ENCODE results near the gene TMEM244. TPM values are rescaled to one million over a fixed set of nuclear protein-coding genes. Genes with fewer than 3 reads are reported as not detected.

Gene TMEM244
- not detected for total RNA-seq

GRCh38 chr6:129860908-129861665 is at the start of gene TMEM244:
TSS of gene TMEM244 (minus strand) at chr6:129861315. CDS start at chr6:129861188, 127 bp downstream.
- DNase-seq (no peak), ATAC-seq (replicated peaks in 1 of 2) (peak; percentile 56 to 79)
- Mint-ChIP-seq H3K4me3 (peak within 1 kb of the TSS; percentile 55 to 75), H3K4me1 (ENCODE audit: low read depth) (peaks cover 17% of the 10 kb centered on the region), H3K27ac (peak within 1 kb of the TSS; percentile 87), H3K9me3 (peaks cover 0 to 1% of the 10 kb centered on the region in 2 donors), H3K27me3 (ENCODE audit: low read depth) (no peaks in the 10 kb centered on the region), H3K36me3 (ENCODE audit: insufficient read depth in 2 of 2) (no peaks in the 10 kb centered on the region)

- Mint-ChIP-seq H3K4me3 (no peak overlapping the region), H3K9me3 (no peaks in the 10 kb centered on the region), H3K27ac (no peak overlapping the region), H3K27me3 (ENCODE audit: low read depth) (no peaks in the 10 kb centered on the region), H3K36me3 (ENCODE audit: insufficient read depth in 2 of 2) (no peaks in the 10 kb centered on the region), H3K4me1 (ENCODE audit: low read depth) (peaks cover 12% of the 10 kb centered on the region)
- DNase-seq, result no peak
- ATAC-seq (replicated peaks in 1 of 2), result peak; percentile 72 to 90
These were observed 47.7 kb upstream of the TMEM244 start for GRCh38 chr6:129908858-129909257.

- Mint-ChIP-seq H3K4me1 (ENCODE audit: low read depth) (peaks cover 12% of the 10 kb centered on the region), H3K27me3 (ENCODE audit: low read depth) (no peaks in the 10 kb centered on the region), H3K4me3 (no peak overlapping the region), H3K9me3 (no peaks in the 10 kb centered on the region), H3K27ac (no peak overlapping the region), H3K36me3 (ENCODE audit: insufficient read depth in 2 of 2) (no peaks in the 10 kb centered on the region)
- DNase-seq (no peak), ATAC-seq (replicated peaks in 1 of 2) (no peak)
These were observed 47.2 kb upstream of the TMEM244 start for GRCh38 chr6:129908356-129908755.

GRCh38 chr6:129906515-129907077 is 45.5 kb upstream of the TMEM244 start:
- no peaks in the 10 kb centered on the region for H3K36me3 Mint-ChIP-seq (ENCODE audit: insufficient read depth in 2 of 2)

GRCh38 chr6:129903082-129903481 is 42.0 kb upstream of the TMEM244 start:
- H3K9me3 Mint-ChIP-seq, result no peaks in the 10 kb centered on the region
- DNase-seq, result no peak
- H3K4me3 Mint-ChIP-seq, result no peak overlapping the region

More at GRCh38 chr6:129906515-129907077, 45.5 kb upstream of the TMEM244 start:
- Mint-ChIP-seq H3K27me3 (ENCODE audit: low read depth) (no peaks in the 10 kb centered on the region), H3K4me1 (ENCODE audit: low read depth) (peaks cover 12% of the 10 kb centered on the region), H3K4me3 (no peak overlapping the region), H3K27ac (no peak overlapping the region), H3K9me3 (no peaks in the 10 kb centered on the region)
- ATAC-seq (replicated peaks in 1 of 2), result no peak
- no peak for DNase-seq

GRCh38 chr6:129902681-129903080 is 41.6 kb upstream of the TMEM244 start:
- H3K36me3 Mint-ChIP-seq (ENCODE audit: insufficient read depth in 2 of 2), result no peaks in the 10 kb centered on the region
- ATAC-seq (replicated peaks in 1 of 2), result no peak
- no peaks in the 10 kb centered on the region for H3K27me3 Mint-ChIP-seq (ENCODE audit: low read depth)
- H3K27ac Mint-ChIP-seq, result peak overlapping the region; percentile 71
- H3K4me1 Mint-ChIP-seq (ENCODE audit: low read depth), result peaks cover 5% of the 10 kb centered on the region
- DNase-seq, result no peak
- no peak overlapping the region for H3K4me3 Mint-ChIP-seq
- no peaks in the 10 kb centered on the region for H3K9me3 Mint-ChIP-seq

More at GRCh38 chr6:129903082-129903481, 42.0 kb upstream of the TMEM244 start:
- no peaks in the 10 kb centered on the region for H3K36me3 Mint-ChIP-seq (ENCODE audit: insufficient read depth in 2 of 2)
- H3K27ac Mint-ChIP-seq, result no peak overlapping the region
- H3K4me1 Mint-ChIP-seq (ENCODE audit: low read depth), result peaks cover 5% of the 10 kb centered on the region
- no peaks in the 10 kb centered on the region for H3K27me3 Mint-ChIP-seq (ENCODE audit: low read depth)
- ATAC-seq (replicated peaks in 1 of 2), result no peak

GRCh38 chr6:129901910-129902309 is 40.8 kb upstream of the TMEM244 start:
- no peaks in the 10 kb centered on the region for H3K27me3 Mint-ChIP-seq (ENCODE audit: low read depth)
- no peak overlapping the region for H3K4me3 Mint-ChIP-seq
- no peak overlapping the region for H3K27ac Mint-ChIP-seq
- no peak for ATAC-seq (replicated peaks in 1 of 2)
- no peaks in the 10 kb centered on the region for H3K9me3 Mint-ChIP-seq
- no peak for DNase-seq
- no peaks in the 10 kb centered on the region for H3K36me3 Mint-ChIP-seq (ENCODE audit: insufficient read depth in 2 of 2)
- peaks cover 2% of the 10 kb centered on the region for H3K4me1 Mint-ChIP-seq (ENCODE audit: low read depth)

- no peak for DNase-seq
- H3K9me3 Mint-ChIP-seq, result no peaks in the 10 kb centered on the region
- no peaks in the 10 kb centered on the region for H3K36me3 Mint-ChIP-seq (ENCODE audit: insufficient read depth in 2 of 2)
- H3K27me3 Mint-ChIP-seq (ENCODE audit: low read depth), result no peaks in the 10 kb centered on the region
- H3K4me3 Mint-ChIP-seq, result no peak overlapping the region
- ATAC-seq (replicated peaks in 1 of 2), result no peak
- no peak overlapping the region for H3K27ac Mint-ChIP-seq
- peaks cover 2% of the 10 kb centered on the region for H3K4me1 Mint-ChIP-seq (ENCODE audit: low read depth)
These were observed 34.6 kb upstream of the TMEM244 start for GRCh38 chr6:129895692-129896091.

- no peak overlapping the region for H3K4me3 Mint-ChIP-seq
- ATAC-seq (replicated peaks in 1 of 2), result no peak
- no peaks in the 10 kb centered on the region for H3K36me3 Mint-ChIP-seq (ENCODE audit: insufficient read depth in 2 of 2)
- H3K9me3 Mint-ChIP-seq, result no peaks in the 10 kb centered on the region
- no peak overlapping the region for H3K27ac Mint-ChIP-seq
- H3K4me1 Mint-ChIP-seq (ENCODE audit: low read depth), result peaks cover 9% of the 10 kb centered on the region
- H3K27me3 Mint-ChIP-seq (ENCODE audit: low read depth), result no peaks in the 10 kb centered on the region
- DNase-seq, result no peak
These were observed 33.8 kb upstream of the TMEM244 start for GRCh38 chr6:129894921-129895320.

- DNase-seq (no peak), ATAC-seq (replicated peaks in 1 of 2) (no peak)
- Mint-ChIP-seq H3K27me3 (ENCODE audit: low read depth) (no peaks in the 10 kb centered on the region), H3K4me1 (ENCODE audit: low read depth) (peaks cover 10% of the 10 kb centered on the region), H3K9me3 (no peaks in the 10 kb centered on the region), H3K27ac (no peak overlapping the region), H3K36me3 (ENCODE audit: insufficient read depth in 2 of 2) (no peaks in the 10 kb centered on the region), H3K4me3 (no peak overlapping the region)
These were observed 32.5 kb upstream of the TMEM244 start for GRCh38 chr6:129893640-129894039.

- H3K9me3 Mint-ChIP-seq, result no peaks in the 10 kb centered on the region
- peak in 1 of 2 donors; percentile 44 for ATAC-seq (replicated peaks in 1 of 2)
- no peak overlapping the region for H3K4me3 Mint-ChIP-seq
- no peak for DNase-seq
- H3K4me1 Mint-ChIP-seq (ENCODE audit: low read depth), result peaks cover 10% of the 10 kb centered on the region
- H3K27ac Mint-ChIP-seq, result no peak overlapping the region
- no peaks in the 10 kb centered on the region for H3K36me3 Mint-ChIP-seq (ENCODE audit: insufficient read depth in 2 of 2)
- H3K27me3 Mint-ChIP-seq (ENCODE audit: low read depth), result no peaks in the 10 kb centered on the region
These were observed 29.6 kb upstream of the TMEM244 start for GRCh38 chr6:129890701-129891100.

- Mint-ChIP-seq H3K36me3 (ENCODE audit: insufficient read depth in 2 of 2) (no peaks in the 10 kb centered on the region), H3K4me3 (no peak overlapping the region), H3K27ac (no peak overlapping the region), H3K27me3 (ENCODE audit: low read depth) (no peaks in the 10 kb centered on the region), H3K4me1 (ENCODE audit: low read depth) (peaks cover 10% of the 10 kb centered on the region), H3K9me3 (no peaks in the 10 kb centered on the region)
- DNase-seq (no peak), ATAC-seq (replicated peaks in 1 of 2) (no peak)
These were observed 29.0 kb upstream of the TMEM244 start for GRCh38 chr6:129890164-129890563.

- Mint-ChIP-seq H3K4me1 (ENCODE audit: low read depth) (peaks cover 10% of the 10 kb centered on the region), H3K27me3 (ENCODE audit: low read depth) (no peaks in the 10 kb centered on the region), H3K36me3 (ENCODE audit: insufficient read depth in 2 of 2) (no peaks in the 10 kb centered on the region), H3K4me3 (no peak overlapping the region), H3K27ac (no peak overlapping the region), H3K9me3 (no peaks in the 10 kb centered on the region)
- peak in 1 of 2 donors; percentile 3 for DNase-seq
- ATAC-seq (replicated peaks in 1 of 2), result no peak
These were observed 28.5 kb upstream of the TMEM244 start for GRCh38 chr6:129889580-129889979.
